Mesenteric fat pad (tissue), 1 donor: ENCODE results near the gene TTPAL. TPM values are rescaled to one million over a fixed set of nuclear protein-coding genes. Genes with fewer than 3 reads are reported as not detected.

Source experiments
- DNase-seq: peaks from one replicate; pipeline ENCODE4 v3.0.0-alpha.2; 2020; ENCODE audit warnings: low spot score
- total RNA-seq: library from RNA; stranded (reverse); fragmentation: NEBNext Ultra II Directional; extraction: Animal tissue kit (Norgen Biotek cat#: 25700); gene quantifications from one replicate; pipeline ENCODE4 v1.2.1, GENCODE V29; 2021
- donor health status: DM: yes; HTN: yes; CAD: no.

Gene TTPAL
- total RNA-seq, 1 donor from 2014 or later, result 19.8 TPM

- DNase-seq, result no peak
These were observed 19.6 kb downstream of the TTPAL start for GRCh38 chr20:44495257-44495656.

- no peak for DNase-seq
These were observed 20.3 kb downstream of the TTPAL start for GRCh38 chr20:44495802-44496481.

DNA sequence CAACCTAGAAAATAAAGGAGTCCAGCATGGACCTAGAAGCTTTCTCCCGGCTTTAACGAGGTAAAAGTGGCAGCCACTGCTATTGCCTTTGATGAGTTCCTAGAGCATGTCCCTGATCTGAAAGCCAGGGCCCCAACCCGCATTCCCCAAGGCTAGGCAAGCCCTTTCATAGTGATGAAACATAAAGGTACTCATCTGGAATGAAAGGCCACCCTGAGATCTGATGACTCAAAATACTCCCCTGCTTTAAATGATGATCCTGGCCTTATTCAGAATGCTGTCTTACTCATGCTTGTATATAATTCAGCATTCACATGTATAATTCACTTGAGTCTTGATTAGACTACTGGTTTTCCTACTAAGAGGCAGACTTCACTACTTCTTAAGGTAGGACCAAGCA is 21.3 kb downstream of the TTPAL start:
- no peak for DNase-seq

GRCh38 chr20:44497761-44498160 is 22.1 kb downstream of the TTPAL start:
- no peak for DNase-seq

DNA sequence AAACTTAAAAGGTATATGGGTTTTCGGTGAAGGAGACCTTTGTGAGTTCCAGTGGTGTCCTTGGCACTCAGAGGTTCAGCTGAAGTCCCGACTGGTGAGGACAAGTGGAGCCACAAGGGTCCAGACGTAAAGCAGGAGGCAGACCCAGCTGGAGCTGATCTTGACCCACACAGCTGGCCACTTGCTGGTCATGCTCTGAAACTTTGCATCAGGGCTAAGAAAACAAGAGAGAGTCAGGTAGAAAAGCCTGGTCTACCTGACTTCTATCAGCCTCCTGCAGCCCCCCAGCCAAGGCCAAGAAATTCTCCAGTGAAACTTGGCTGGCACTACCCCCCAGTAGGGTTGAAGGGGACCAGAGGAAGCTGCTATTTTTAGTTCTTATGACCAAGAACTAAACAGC is 24.5 kb downstream of the TTPAL start:
- DNase-seq, result no peak

DNA sequence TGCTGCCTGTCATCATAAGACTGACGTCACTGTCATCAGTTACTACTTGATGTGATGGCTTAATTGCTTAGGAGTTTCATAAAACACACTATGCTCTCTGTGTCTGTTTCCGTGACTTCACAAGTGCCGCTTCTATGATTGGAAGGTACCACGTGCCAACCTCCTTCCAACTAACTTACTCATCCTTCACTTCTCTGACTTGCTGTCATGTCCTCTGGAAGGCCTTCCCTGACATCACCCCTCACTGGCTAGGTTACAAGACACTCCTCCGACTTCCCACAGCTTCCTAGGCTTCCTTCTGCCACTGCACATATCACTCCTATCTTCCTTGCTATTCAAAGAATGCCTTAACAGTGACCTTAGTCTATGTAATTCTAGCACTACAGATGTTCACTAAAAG is 25.8 kb downstream of the TTPAL start:
- DNase-seq, result no peak

- DNase-seq, result no peak
These were observed 27.3 kb downstream of the TTPAL start for GRCh38 chr20:44502968-44503367.

- DNase-seq, result no peak
These were observed 29.0 kb downstream of the TTPAL start for GRCh38 chr20:44504402-44505307.

- DNase-seq, result no peak
These were observed 34.1 kb downstream of the TTPAL start for GRCh38 chr20:44509762-44510161.

GRCh38 chr20:44513871-44514270 is 38.2 kb downstream of the TTPAL start:
- DNase-seq, result no peak

- DNase-seq, result no peak
These were observed 40.8 kb downstream of the TTPAL start for GRCh38 chr20:44516491-44516890.

- DNase-seq, result no peak
These were observed 41.8 kb downstream of the TTPAL start for GRCh38 chr20:44517454-44517853.

DNA sequence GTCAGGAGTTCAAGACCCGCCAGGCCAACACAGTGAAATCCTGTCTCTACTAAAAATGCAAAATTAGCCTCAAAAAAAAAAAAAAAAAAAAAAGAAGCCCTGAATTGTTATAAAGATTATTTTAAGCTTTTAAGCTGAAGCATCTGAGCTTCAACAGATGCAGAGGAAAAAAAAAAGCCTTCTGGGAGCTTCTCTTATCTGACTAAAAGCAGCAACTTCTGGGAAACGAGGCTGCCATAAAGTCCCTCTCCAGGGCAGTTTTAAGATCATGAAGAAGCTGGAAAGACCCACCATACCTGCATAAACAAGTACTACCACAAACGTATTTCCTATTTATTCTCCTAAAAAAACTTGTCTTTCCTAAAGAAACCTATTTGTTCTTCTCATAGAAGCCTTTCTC is 42.6 kb downstream of the TTPAL start:
- no peak for DNase-seq

DNA sequence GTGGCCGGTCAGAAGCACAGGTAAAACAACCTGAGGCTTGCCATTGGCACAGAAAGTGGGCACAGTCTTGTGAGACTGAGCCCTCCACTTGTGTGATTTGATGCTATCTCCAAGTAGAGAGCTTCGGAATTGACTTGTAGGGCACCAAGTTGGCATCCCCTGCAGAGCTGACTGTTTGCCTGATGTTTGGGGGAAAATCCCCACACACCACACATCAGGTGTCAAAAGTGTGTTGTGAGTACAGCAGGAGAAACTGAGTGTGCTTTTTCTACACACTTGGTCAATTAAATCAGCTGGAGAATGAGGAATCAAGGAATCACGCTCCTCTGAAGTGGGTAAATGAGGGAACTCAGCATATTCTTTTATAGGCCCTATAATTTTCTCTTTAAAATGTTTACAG is 45.2 kb downstream of the TTPAL start:
- DNase-seq, result no peak

DNA sequence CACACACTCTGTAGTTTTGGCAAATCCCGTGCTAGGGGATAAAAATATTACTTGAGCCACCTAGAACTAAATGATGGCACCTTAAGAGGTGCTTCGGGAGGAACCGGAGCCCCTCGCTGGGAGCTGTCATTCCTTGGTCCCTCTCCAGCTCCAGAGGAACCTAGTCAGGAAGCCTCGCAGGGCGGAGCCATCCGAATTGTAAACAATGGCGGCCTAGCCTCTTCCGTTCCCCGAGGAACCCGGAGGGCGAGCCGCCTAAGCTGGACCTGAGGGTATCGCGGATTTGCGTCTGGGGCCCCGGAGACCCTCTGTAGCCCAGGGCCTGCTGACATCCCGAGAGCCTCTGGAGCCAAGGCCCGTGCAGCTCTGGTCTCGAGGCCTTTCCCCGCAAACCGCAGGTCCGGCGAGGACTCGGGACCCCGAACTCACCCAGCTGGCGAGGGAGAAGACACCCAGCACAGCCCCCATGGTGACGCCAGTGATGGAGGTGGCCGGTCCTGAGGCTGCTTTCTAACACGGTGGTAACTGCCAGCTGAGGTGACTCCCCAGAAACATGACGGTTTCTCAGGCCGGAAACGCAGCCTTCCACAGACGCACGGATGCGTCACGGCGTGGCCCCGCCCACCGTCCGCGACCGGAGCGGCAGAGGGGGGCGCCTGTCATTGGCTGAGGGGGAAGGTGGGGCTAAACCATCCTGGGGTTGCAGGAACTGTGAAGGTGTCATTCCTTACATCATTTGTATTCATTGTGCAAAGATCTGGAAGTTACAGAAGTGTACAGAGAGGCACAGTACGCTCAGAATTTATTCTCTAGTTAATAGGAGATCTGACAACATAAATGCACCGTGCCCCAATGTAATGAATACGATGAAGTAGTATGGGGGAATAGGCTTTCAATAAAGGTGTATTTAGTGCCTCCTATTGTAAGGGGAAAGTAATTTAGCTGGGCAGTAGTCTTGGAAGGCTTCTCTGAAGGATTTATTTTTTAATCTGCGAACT is 46.1 kb downstream of the TTPAL start, which contains the start of gene SERINC3:
SERINC3 (minus strand) TSS at position 587 of the 998 bp plus-strand sequence; CDS start at position 468, 119 bp downstream.
- DNase-seq, result peak; percentile 98

DNA sequence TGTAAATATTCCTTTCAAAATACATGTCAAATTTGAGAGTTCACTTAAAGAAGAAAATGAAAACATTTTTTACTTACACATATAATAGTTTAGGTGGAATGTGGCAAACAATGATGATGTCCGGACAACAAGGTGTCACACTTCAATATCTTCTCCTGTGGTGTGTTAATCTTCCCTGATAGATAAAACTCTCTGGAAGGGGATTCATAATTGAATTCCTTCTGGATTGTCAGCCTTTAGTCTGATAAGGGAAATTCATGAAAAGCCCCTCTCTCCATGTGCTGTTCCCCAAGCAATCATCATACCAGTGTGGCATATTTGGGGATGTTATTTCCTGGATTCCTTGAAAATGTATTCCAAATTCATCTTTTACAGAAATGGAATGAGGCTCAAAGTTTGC is 47.2 kb downstream of the TTPAL start:
- no peak for DNase-seq

DNA sequence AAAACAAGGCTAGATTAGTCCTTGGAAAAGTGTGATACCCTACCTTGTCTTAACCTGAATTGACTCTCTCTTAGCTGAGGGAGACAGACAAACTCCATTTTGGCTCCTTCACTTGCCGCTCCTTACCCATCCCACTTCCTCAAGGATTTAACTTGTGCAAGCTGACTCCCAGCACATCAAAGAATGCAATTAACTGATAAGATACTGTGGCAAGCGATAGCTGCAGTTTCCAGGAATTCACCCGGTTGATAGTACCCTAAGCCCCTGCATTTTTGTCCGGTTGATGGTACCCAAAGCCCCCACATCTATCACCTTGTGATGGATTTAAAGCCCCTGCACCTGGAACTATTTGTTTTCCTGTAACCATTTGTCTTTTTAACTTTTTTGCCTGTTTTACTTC is 48.1 kb downstream of the TTPAL start:
- no peak for DNase-seq

DNA sequence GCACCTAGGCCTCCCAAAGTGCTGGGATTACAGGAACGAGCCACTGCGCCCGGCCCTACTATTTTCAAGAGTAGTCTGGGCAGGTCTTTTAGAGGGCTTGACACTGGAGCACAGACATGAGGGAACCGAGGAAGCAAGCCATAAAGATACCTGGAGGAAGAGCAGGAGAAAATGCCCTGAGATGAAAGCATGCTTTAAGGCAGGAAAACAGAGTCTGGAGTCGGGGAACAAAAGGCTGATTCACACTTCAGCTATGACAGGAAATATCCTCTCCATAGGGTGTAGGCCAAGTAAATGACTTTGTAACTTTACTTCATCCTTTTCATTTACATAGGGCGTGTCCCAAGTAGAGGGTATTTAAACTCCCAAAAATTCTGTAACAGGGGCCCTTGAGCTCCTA is 50.5 kb downstream of the TTPAL start:
- no peak for DNase-seq

DNA sequence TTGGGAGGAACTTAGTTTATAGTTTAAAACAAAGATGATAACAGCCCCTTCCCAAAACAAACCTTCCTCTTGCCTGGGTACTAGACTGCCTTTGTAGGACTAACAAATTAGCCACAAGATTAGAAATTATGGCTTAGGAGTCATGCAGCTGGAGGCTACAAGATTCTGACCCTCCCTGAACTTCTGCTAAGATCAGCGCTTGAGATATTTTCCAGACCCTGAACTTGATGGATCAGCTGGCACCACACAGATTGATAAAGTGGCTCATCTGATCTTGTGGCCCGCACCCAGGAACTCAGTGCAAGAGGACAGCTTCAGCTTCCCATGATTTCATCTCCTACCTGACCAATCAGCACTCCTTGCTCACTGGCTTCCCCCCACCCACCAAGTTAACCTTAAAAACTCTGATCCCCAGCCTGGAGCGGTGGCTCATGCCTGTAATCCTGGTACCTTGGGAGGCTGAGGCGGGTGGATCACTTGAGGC is 52.1 kb downstream of the TTPAL start:
- DNase-seq, result no peak

DNA sequence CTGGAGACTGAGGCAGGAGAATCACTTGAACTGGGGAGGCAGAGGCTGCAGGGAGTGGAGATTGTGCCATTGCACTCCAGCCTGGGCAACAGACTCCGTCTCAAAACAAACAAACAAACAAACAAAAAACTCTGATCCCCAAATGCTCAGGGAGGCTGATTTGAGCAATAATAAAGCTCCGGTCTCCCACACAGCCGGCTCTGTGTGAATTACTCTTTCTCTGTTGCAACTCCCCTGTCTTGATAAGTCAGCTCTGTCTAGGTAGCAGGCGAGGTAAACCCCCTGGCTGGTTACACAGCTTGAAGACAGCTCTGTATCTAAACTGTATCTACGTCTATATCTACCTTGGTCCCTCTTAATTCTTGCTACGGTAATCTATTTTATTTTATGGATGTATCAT is 52.6 kb downstream of the TTPAL start:
- DNase-seq, result no peak
